Stimulated activated CD8-positive, alpha-beta memory T cell treated with anti-CD3 and anti-CD28 coated beads, Interleukin-12 subunit alpha, Interleukin-12 subunit beta, amount 100 ng/mL, for 4 hours (primary cell): ENCODE results near the gene CBX4.

Source experiments
- DNase-seq: peaks from one replicate; pipeline ENCODE4 v3.0.0-alpha.2; 2020; ENCODE audit warnings: low read depth

CBX4 gene

DNA sequence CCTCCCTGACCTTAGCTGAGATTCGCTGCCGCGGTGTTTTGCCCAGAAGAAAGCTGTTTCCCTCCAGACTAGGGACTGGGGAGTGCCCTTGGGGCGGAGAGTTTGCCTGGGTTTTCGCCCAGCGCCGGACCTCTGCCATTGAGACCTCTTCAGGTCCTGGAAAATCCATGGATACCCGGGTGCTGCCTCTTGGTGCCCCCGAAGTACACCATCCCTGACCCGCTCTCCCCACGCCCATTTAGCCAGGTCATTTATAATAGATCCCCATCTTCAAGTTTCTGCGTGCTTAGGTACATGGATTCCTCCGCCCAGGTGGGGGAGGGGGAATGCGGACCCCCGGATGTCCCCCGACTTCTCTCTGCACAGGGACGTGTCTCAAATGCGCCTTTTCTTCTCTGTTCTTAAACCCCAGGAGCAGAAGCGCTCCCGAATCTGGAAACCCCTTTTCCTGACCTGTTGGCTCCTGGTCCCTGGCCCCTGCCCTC is 27.3 kb downstream of the CBX4 start:
- no peak for DNase-seq

DNA sequence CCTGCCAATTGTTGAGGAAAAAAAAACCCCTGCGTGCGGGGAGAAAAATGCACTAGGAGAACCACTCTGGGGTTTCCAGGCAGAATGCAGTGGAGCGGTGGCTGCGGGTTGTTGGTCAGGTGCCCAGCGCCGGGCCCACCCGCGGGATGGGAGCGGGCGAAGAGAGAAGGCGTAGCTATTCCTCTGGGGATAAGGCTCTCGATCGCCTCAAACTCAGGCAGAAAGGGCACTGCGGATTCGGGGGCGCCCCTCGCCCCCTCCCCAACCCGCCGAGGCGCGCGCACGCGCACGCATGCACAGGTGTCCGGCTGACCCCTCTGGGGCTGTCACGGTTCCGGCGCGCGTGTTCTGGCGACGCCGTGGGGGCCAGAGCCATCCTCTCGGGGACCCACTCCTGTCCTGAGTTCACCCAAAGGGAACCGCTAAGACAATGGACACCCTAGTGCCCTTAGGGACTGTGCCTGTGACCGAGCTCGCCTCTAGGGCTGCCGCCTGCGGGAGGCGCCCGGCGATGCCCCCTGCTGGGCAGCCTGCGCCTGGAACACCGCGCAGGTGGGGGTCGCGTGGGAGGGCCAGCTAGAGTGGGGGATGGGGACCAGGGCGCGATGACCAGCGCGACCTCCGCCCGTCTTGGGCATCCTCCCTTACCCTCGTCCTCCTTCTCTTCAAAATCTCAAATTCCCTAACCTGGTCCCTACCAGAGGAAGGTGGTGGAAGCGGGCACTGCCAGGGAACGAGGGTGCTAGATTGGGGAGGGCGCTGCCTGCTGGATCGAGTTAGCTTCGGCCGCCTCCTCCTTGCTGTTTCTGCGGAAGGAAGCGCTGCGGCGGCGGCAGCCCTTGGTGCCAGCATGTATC is 28.0 kb downstream of the CBX4 start:
- DNase-seq, result no peak

DNA sequence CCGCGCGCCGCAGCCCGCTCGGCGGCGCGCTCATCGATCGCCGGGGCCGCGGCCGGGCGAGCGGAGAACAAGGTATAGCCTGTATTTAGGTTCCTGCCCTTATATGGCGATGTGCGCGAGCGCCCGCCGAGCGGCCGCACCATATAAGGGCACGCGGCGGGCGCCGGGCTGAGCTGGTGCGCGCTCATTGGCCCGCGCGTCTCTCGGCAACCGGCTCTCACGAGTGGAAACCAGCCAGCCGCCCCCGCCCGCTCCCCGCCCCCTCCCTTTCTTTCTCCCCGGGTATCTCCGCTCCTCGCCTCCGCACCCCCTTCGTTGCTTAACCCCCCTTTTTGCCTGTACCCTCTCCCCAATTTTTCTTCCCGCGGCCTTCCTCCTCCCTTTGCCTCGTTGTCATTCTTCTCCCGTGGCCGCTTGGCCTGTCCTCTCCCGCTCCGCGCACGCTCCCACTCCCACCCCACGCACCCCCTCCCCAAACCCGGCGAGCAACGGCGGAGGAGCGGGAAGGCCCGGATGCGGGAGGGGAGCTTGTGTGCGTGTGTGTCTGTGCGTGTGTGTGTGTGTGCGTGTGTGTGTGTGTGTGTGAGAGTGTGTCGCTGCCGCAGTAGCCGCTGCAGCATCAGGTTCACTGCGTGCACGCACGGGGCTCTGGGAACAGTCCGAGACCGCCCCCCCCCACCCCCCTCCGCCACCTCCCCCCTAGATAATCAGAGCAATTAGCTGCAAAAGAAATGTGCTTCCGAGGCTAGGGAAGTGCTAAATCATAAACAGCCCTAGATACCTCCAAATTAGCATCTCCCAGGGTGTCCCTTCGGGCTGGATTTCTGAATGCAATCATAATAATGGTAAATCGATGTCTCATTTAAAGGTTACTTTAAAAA is 28.9 kb downstream of the CBX4 start:
- peak; percentile 74 for DNase-seq

DNA sequence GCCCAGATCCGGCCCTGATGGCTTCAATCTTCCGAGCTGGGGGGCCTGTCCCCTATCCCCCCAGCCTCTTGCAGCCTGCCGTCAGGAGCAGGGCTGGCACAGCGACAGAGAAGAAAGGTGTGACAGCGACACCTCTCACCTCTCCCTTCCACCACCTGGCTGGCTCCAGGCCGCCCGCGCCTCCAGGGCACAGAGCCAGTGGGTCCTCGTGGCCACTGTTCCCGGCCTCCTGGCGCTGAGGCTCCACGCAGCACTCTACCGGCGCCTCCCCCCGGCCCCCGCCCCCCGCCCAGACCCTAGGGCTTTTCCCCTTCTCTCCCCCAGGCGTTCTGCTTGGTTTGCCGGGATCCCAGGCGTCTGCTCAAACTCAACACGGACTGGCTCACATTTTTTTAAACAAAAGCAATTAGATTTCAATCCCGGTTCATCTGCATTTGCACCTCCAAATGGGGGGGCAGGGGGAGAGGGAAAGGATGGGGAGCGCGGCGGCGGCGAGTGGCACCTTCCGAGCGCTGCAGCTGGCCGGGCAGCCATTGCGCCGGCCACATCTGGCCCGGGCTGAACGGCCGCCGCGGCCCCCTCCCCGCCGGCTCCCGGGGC is 29.6 kb downstream of the CBX4 start:
- DNase-seq, result no peak

DNA sequence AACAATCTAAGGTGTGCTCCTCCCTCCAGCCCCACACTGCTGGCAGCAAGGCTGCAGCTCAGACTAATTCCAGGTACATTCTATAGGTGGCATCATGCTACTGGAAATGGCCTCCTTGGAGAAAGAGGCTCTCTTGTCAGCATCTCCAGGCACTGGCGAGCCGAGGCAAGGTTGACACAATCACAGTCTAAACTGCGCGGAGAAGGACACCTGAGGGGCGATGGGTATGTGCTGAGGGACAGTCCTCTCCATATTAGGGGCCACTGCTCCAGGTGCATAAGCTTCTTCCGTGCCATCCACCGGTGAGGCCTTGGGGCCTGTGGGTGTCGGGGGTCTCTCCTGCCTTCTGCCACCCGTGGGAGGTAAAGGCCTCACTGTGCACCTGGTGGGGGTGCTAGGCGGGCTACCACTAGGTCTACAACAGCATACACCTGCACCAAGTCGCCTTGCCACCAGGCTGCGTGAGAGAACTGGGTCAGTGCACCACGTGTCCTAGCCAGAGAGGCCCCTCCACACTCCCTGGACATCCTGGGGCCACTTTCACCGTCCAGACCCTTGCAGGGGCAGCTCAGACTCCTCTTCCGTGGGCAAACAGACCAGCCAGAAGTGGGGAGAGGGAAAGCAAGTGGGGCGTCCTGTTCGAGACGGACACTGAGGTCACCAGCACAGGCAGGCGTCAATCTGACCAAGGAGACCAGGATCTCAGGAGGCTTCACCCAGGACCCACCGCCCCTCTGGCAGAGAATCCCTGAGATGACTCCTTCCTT is 30.3 kb downstream of the CBX4 start:
- no peak for DNase-seq

DNA sequence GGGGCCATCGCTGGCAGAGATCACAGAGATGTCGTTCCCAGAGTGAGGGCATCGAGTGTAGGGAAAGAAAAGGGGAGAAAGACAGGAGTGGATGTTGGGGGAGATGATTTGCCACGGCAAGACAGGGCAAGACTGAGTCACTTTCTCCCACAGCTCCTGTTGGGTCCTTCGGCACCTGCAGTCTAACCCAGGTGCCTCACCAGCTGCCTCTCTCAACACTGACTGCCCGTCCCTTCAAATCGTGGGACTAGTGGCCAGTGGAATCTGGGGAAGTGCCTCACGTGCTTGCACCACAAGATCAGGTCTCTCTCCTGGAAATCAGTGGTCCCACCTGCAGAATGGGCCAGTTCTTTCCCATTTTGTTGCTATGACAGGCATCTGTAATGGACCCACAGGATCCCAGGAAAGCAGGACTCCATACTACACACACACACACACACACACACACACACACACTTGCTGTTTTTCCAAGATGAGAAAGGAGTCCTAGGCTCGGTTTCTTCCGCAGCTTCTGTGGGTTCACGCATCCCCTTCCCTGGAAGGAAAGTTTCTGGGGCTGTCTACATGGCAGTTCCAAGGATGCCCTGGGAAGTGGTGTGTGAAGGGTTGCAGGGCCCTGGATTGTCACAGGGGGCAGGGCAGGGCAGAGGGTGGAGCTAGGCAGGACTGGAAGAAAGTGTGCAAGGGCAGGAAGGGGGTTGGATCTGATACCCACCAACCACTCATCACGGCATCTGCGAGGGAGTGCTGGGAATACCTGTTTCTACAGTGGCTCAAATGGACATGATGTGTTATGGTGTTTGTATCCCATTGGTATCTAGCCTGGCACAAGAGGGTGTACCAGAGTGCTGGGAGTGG is 32.1 kb downstream of the CBX4 start:
- no peak for DNase-seq

DNA sequence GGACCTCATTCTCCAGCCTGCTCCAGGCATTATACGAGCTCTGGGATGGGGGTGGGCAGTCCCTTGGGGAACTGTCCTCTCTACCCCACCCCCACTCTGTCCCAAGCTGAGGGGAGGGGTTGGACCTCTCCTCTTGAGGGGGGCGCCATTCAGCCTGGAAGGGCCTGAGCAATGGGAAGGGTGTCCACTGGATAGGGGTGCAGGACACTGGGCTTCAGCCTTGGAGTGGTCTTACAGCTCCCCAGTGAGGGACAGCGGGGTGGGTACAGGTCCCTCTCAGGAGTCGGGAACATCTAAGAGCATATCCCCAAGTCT is 32.8 kb downstream of the CBX4 start:
- no peak for DNase-seq

DNA sequence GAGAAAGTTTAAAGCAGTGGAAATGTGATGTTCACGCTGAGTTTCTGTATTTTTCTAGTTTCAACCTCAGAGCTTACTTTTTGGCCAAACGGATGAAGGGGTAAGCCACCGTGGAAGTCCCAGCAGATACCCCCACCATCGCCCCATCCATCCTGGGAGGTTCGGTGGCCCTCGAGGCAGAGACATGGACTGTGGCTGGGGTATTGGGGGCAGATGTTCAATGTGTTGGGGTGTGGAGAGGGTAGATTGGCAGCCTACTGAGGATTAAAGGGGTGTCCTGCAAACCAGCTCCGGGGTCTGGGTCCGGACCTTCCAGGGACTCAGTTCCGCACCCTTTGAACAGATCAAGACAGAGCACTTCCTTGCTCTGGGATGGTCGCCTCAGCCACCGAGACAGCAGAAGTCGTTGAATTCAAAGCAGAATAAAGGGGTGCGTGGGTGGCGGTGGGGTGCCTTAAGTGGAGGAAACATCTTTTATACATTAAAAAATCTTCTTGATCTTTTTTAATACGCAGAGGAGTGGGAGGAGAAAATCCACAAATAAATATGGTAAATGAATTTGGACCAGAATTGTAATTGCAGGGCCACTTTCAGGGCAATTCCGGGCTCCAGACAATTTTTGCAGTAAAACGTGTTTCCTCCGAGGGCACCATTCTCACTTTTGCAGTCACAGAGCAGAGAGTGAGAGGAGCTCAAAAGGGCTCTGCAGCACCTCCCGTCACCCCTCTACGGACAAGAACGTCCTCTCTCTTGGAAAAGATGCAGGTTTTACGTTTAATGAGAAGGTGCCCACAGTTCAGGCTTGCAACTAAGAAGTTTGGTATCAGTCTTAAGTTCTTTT is 34.2 kb downstream of the CBX4 start:
- no peak for DNase-seq

DNA sequence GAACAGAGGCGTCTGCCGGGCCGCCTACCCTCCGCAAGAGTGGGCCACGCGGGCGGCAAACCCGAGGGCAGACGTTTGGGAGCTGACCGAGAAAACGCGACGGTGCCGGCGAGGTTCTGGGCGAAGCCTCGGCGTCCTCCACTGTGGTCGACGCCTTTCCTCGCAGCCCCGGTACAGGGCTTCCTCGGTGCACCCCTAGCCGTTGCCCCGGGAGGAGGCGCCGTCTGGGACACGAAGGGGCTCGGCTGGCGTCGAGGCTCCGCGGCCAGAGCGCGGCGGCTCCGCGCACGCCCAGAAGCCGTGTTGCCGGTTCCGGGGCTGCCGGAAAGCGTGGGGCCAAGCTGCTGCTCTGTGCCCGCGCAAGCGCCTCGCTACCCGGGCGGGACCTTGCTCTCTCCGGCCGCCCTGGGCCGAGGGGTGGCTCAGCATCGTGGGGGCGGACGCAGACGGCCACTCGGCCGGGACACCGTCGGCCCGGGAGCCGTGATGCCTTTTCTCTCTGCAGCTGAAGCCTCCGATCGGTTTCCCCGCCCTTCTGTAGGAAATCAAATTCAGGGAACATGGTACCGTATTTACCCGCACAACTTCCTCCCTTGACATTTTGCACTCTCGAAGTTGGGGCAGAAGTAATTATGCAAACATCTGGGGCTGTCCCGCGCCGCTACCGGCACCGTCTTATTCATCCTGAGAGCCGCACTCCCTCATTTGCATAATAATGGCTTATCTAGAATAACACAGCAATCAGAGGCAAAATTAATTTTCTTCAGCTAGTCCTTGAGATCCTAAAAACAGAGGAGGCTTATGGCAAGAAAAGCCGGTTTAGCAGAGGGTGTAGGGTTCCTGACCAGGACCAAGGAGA is 35.0 kb downstream of the CBX4 start:
- peak; percentile 47 for DNase-seq

DNA sequence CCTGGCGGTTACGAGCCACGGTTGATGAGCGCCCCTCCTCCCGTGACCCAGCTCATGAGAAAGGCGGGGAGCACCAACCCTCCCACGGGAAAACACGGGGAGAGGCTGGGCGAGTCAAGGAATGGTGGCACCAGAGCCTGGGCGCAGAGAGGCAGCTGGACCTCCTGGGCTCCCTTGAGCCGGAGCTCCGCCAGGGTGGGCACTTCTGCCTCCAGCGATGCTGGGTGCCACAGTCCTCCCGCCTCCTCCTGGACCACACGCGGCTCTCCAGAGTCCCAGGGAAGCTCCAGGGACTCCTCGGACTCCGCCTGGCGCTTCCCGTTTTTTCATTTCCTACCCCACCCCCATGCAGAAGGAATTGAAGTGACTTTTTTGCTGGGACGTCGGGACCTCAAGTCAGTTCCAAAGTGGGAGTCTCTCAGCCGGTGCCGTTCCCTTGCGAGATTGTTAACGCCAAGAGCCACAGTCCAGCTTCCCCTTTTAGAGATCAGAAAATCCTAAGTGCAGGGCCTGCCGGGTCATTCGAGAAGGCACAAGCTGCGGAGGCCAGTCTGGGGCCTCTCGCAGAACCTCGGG is 35.7 kb downstream of the CBX4 start:
- no peak for DNase-seq

DNA sequence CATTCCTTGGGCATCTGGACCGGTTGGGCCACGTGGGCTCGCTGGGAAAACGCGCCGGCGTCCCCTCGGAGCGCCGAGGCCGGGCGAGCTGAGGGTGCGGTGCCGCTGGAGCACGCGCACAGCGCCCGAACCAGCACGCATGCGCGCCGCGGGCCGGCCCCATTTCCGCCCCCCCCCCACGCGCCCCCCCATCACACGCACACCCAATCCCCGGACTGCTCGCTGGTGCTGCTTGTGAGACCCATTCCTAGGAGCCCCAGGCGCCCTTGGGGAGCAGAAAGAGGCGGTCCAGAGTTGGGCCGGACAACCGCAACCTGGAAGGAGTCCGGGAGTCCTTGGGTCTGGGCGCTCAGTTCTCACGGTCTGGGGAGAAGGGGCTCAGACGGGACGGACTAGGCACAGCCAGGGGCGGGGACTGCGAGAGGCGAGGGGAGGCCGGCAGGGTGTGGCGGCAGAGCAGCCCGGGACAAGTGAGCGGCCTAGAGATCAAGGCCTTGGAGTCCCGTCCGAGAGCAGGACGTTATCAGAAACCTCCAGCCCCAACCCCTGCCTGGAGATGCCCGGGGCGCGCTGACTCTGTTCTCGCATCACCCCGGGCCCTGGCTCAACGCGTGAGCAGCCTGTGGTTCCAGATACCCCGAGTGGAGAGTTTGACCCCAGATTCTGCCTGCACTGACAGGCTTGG is 36.4 kb downstream of the CBX4 start:
- no peak for DNase-seq

DNA sequence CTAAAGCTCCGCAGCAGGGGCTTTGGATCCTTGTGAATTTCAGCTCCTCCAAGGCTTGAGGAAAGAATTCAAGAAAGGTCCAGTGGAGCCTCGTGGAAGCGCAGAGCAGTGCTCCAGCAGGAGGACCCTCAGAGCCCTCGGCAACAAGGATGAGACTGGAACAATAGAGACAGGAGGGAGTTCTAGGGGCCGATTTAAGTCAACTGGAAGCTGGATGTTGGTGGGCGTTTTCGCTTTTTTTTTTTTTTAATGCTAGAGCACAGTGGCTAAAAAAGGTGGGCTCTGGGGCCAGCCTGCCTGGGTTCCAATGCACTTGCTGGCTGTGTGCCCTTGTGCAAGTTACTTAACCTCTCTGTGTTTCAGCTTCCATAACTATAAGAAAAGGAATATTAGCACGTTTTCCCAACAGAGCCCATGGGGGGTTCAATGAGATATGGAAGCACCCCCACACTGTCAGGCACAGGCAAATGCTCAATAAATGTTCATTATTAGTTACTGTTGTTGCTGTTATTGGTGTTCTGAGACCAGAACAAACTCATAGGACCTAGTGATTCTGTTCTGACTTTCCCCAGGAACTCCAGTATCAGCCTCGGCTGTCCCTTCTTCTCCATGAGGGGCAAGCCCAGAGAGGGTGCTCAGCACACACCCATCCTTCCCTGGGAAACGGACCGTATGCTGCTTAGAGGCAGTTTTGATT is 37.1 kb downstream of the CBX4 start:
- DNase-seq, result no peak

DNA sequence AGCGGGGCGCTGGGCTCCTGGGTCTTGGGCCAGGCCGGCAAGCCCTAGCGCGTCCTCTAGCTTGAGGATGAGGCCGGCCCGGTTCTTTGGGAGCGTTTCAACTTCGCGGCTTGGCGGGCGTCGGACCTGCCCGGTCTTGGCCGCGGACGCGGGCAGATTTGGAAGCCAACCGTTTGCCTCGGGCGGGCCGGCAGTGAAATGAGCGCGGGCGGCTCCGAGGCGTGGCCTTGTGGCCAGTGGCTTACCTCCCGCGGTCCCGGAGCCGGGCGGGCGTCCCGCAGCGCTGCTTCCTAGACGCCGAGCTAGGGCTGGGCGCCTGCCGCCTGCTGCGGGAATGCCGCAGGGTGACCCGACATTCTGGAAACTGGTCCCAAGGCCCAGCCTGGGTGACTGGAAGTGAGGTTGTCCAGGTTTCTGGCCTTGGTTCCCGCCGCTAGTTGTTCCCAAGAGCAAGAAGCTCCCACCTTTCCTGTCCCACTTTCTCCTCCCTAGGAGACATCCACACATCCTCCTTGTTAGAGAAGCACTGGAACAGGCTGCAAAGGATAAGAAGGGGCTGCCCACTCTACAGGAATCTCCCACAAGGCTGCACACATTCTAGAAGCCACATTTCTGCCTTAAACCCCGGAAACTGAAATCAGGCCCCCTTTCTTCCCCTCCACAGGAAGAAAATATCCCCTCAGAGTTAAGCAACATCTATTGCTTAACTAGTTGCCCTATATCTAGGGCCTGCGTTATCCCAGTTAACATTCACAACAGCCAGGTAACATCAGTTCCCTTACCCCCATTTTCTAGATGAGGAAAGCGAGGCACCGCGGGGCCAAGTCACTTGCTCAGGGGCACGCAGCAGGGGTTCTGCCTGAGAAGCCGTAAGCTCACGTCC is 37.8 kb downstream of the CBX4 start:
- DNase-seq, result no peak

DNA sequence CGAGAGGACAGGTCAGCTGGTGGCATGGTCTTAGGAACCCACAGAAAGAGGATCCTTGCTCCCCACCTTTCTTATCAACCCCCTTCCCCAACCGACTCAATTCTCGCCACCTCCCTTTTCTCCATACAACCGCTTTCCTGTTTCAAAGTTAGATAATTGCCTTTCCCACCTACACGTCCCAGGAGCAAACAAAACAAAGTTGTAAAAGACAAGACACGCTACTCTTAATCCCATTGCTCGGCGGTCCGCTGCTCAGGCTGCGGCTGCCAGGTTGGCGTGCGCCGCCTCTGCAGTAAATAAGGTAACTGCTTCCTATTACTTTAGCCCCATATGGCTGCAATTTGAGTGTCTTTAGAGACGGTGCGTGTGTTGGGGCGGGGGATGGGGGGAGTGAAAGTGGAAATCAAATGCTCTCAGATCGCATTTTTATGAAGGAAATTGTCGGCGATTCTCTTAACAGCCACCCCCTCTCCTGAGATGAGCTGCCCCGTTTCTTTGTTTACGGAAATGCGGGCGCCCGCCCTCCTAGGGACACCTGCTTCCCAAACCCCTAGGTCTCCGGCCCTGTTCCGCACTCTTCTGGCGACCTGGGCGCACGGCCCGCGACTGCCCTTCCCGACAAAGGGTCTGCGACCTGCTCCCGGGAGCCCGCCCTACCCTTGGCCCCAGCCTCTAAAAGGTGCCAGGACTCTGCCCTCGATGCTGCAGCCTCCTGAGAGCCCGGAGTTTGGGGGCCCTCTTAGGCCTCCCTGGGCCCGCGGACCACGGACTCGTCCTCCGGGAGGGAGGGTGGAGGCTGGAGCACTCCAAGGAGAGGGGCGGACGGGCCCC is 38.7 kb downstream of the CBX4 start:
- no peak for DNase-seq

DNA sequence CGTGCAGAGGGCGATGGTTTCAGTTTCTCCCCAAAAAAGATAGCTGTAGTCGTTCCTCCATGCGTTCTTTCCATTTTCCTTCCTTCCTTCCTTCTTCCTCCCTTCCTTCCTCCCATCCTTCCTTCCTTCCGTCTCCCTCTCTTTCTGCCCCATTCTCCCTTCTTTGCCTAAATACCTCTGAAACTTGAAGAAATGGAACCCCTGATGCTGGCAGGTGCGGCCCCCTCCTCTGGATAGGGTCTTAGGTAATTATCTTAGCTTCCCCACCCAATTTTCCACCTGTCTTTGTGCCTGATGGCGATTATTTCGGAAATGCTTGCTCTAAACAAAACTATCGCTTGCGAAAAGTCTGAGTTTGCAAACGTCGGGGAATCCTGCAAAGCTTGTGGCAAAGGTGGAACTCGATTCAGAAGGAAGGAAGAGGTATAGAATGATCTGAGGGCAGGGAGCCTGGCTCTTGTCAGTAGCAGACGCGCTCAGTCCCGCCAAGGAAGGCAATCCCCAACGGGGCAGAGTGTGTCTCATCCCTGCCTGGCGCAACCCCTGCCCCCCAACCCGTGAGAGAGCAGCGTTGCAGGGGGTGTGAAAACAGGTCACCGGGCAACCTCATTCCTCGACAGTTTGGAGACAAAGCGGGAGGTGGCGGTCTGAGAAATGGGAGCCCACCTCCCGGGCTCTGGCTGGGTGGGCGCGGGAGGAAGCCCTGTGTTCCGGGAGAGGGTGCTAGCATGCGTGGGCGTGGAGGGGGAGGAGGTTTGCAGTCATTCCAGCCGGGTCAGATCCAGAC is 39.5 kb downstream of the CBX4 start:
- DNase-seq, result no peak
